Inflammatory macrophage treated with lipopolysaccharide for 4 hours (primary cell): ENCODE data around the gene TSC22D2.

Experiments
- DNase-seq: peaks from one replicate; pipeline ENCODE4 v3.0.0-alpha.2; 2020

TSC22D2 gene

GRCh38 chr3:150408221-150409124 is at the start of gene TSC22D2:
TSS of gene TSC22D2 (plus strand) at chr3:150408298. CDS start at chr3:150409351, 1,053 bp downstream.
- DNase-seq: peak; percentile 95

GRCh38 chr3:150359381-150359780 is 48.7 kb upstream of the TSC22D2 start:
- DNase-seq: no peak

GRCh38 chr3:150360966-150361365 is 47.1 kb upstream of the TSC22D2 start:
- no peak for DNase-seq

GRCh38 chr3:150362515-150363302 is 45.4 kb upstream of the TSC22D2 start:
- no peak for DNase-seq

GRCh38 chr3:150363420-150363819 is 44.7 kb upstream of the TSC22D2 start:
- no peak for DNase-seq

GRCh38 chr3:150365132-150365604 is 42.9 kb upstream of the TSC22D2 start:
- peak; percentile 21 for DNase-seq

GRCh38 chr3:150367757-150368156 is 40.3 kb upstream of the TSC22D2 start:
- no peak for DNase-seq

GRCh38 chr3:150370122-150370602 is 37.9 kb upstream of the TSC22D2 start:
- DNase-seq: no peak

GRCh38 chr3:150370999-150371398 is 37.1 kb upstream of the TSC22D2 start:
- no peak for DNase-seq

GRCh38 chr3:150371741-150372254 is 36.3 kb upstream of the TSC22D2 start:
- DNase-seq: peak; percentile 48

GRCh38 chr3:150372320-150372719 is 35.8 kb upstream of the TSC22D2 start:
- DNase-seq: peak; percentile 17

GRCh38 chr3:150372722-150373121 is 35.4 kb upstream of the TSC22D2 start:
- DNase-seq: peak; percentile 34

- peak; percentile 46 for DNase-seq
Observed at GRCh38 chr3:150373234-150373875, 34.7 kb upstream of the TSC22D2 start.

- no peak for DNase-seq
Observed at GRCh38 chr3:150374975-150375374, 33.1 kb upstream of the TSC22D2 start.

- DNase-seq: peak; percentile 53
Observed at GRCh38 chr3:150376001-150376848, 31.9 kb upstream of the TSC22D2 start.

- DNase-seq: no peak
Observed at GRCh38 chr3:150377601-150378300, 30.3 kb upstream of the TSC22D2 start.

GRCh38 chr3:150378301-150378748 is 29.8 kb upstream of the TSC22D2 start:
- no peak for DNase-seq

- DNase-seq: no peak
Observed at GRCh38 chr3:150379469-150379868, 28.6 kb upstream of the TSC22D2 start.

GRCh38 chr3:150384296-150385212 is 23.5 kb upstream of the TSC22D2 start:
- peak; percentile 98 for DNase-seq
